Mesodermal cell (in vitro differentiated cells): Measurements from ENCODE around the gene FAM180B.
"Not testable (repeated sequence)": the region's sequence is repeated elsewhere in the genome, so short reads cannot be mapped to it uniquely, and the experiment has no call there.

ENCODE experiments used
- H3K27ac ChIP-seq: 2 replicates; pipeline ENCODE4 v1.7.0; 2013; ENCODE audit warnings: mild to moderate bottlenecking, low read depth, low read length, moderate library complexity; ENCODE audit not compliant: severe bottlenecking
- H3K36me3 ChIP-seq: 2 replicates; pipeline ENCODE4 v1.7.1; 2013; ENCODE audit warnings: mild to moderate bottlenecking, low read length, moderate library complexity; ENCODE audit not compliant: control insufficient read depth, insufficient read depth
- H3K4me1 ChIP-seq: one replicate; pipeline ENCODE4 v1.7.1; 2013; ENCODE audit warnings: mild to moderate bottlenecking, low read length; ENCODE audit not compliant: insufficient read depth, control insufficient read depth, poor library complexity, severe bottlenecking
- H3K4me3 ChIP-seq: 2 replicates; pipeline ENCODE4 v1.7.0; 2013; ENCODE audit warnings: low read length, control low read depth, mild to moderate bottlenecking; ENCODE audit not compliant: insufficient read depth, poor library complexity, severe bottlenecking; ENCODE audit errors: extremely low read depth
- H3K9me3 ChIP-seq: 2 replicates; pipeline ENCODE4 v1.7.1; 2013; ENCODE audit warnings: mild to moderate bottlenecking, low read length, moderate library complexity; ENCODE audit not compliant: control insufficient read depth
- WGBS, 2 experiments: methylation state at CpG; one replicate each; pipeline ENCODE4 v1.1.5; 2013; ENCODE audit warnings: missing lambda C conversion rate in 2 of 2; ENCODE audit not compliant: insufficient coverage in 2 of 2; 5-methylcytosine and 5-hydroxymethylcytosine counted together

FAM180B gene

GRCh38 chr11:47620836-47621378 is 34.4 kb downstream of the FAM180B start:
- 100% methylated on average over 1 of the region's 2 CpGs; no CpG with 5 or more reads in 1 of the 2 experiments for WGBS, 2 experiments
- H3K9me3 ChIP-seq = no peaks in the 10 kb centered on the region
- peaks cover 75% of the 10 kb centered on the region for H3K36me3 ChIP-seq
- H3K4me3 ChIP-seq = no peak overlapping the region
- H3K27ac ChIP-seq = no peak overlapping the region
- no peaks in the 10 kb centered on the region for H3K4me1 ChIP-seq

- H3K27ac ChIP-seq = no peak overlapping the region
- no peaks in the 10 kb centered on the region for H3K9me3 ChIP-seq
- peaks cover 87% of the 10 kb centered on the region for H3K36me3 ChIP-seq
- no peak overlapping the region for H3K4me3 ChIP-seq
- 94 to 100% methylated on average over 4 to 5 of the region's 8 CpGs for WGBS, 2 experiments
- H3K4me1 ChIP-seq = no peaks in the 10 kb centered on the region
These were observed 39.8 kb downstream of the FAM180B start for GRCh38 chr11:47626234-47626633.

- H3K9me3 ChIP-seq = no peaks in the 10 kb centered on the region
- no peaks in the 10 kb centered on the region for H3K4me1 ChIP-seq
- peaks cover 81% of the 10 kb centered on the region for H3K36me3 ChIP-seq
- no peak overlapping the region for H3K4me3 ChIP-seq
- 94 to 100% methylated on average over 1 to 3 of the region's 4 CpGs for WGBS, 2 experiments
- no peak overlapping the region for H3K27ac ChIP-seq
These were observed 41.5 kb downstream of the FAM180B start for GRCh38 chr11:47628026-47628425.

GRCh38 chr11:47631473-47631872 is 45.0 kb downstream of the FAM180B start:
- Histone ChIP-seq H3K4me3 (no peak overlapping the region), H3K4me1 (no peaks in the 10 kb centered on the region), H3K36me3 (peaks cover 81% of the 10 kb centered on the region), H3K27ac (no peak overlapping the region), H3K9me3 (no peaks in the 10 kb centered on the region)
- 88% methylated on average over 1 of the region's 5 CpGs; no CpG with 5 or more reads in 1 of the 2 experiments for WGBS, 2 experiments

GRCh38 chr11:47636331-47636730 is 49.9 kb downstream of the FAM180B start:
- not testable (repeated sequence) for H3K4me1 ChIP-seq, H3K27ac ChIP-seq, H3K4me3 ChIP-seq, H3K9me3 ChIP-seq
- H3K36me3 ChIP-seq = peaks cover 63% of the 10 kb centered on the region
- 100% methylated on average over 2 to 3 of the region's 11 CpGs for WGBS, 2 experiments
